ENCODE data around the gene PROK1. TPM values are rescaled to one million over a fixed set of nuclear protein-coding genes. Genes with fewer than 3 reads are reported as not detected.

PROK1 gene
- total RNA-seq, 1 experiment from 2014 or later: not detected

DNA sequence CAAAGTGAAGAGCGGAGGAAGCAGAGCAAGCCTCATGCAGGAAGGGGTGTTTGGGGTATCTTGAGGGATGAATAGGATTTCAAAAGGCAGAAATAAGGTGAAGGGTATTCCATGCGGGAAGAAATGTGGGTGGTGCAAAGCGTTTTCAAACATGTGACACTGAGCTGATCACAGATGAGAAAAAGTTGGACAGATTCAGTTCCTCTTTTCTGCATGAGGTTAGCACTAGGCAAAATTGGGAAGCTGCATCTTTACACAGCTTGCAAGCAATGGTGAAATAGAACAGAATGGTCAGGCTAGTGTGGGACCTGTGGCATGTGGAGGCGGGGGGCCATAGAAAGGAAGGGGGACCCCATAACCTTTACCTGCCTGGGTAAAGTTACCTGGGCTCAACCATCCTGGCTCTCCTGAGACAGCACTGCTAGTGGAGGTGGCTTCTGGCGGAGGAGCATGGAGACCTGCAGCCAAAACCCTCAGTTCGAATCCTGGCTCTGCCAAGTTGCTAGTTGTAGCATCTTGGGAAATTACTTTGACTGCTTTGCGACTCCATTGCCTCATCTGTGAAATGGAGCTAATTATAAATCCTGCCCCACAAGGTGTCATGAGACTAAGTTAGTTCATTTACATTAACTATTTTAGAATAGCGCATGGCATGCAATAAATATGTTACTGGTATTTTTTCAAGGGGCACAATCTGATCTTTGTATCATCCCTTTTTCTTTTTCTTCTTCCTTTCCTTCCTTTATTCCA lies 51.6 kb downstream of the PROK1 start:
- DNase-seq (ENCODE audit: low spot score): no peak
- in situ Hi-C loops (cut with HindIII; ENCODE audit: low sequenced_read_pairs): no loop called here

DNA sequence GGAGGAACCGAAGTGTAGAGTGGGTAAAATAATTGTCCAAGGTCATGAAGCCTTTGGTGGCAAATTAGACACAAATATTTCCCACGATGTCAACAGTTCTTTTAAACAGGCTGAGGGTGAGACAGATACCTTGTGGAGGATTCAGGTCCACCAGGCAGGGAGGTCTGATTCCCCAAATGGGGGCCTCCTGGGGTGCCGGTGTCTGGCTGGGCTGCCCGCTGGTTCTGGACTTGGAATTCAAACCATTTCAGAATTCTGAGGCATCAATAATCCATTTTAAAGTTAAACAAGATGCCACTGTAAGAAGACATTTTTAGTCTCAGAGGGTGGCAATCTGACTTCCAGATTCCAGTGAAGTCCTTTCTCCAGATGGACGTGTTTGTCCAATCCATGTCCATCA lies 52.5 kb downstream of the PROK1 start:
- in situ Hi-C loops (cut with HindIII; ENCODE audit: low sequenced_read_pairs): no loop called here

DNA sequence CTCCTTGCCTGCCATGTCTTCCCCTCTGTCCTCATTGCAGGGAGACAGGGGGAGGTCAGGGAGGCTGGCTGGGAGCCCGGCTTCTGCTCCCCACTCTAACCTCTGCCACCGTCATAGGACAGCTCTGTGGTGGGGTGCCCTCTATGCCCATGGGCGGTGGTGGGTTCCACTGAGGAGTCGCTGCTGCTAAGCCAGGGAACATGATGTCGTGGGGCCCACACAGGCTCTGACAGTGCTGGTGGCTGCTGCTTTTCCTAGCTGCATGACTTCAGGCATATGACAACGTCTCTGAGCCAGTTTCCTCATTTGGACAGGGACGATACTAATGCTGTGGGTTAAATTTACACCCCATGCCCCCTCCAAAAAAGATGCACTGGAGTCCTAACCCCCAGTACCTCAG lies 53.3 kb downstream of the PROK1 start:
- no peak for DNase-seq (ENCODE audit: low spot score)
- in situ Hi-C loops (cut with HindIII; ENCODE audit: low sequenced_read_pairs): no loop called here

More for the DNA sequence above, 52.5 kb downstream of the PROK1 start:
- DNase-seq (ENCODE audit: low spot score): no peak

DNA sequence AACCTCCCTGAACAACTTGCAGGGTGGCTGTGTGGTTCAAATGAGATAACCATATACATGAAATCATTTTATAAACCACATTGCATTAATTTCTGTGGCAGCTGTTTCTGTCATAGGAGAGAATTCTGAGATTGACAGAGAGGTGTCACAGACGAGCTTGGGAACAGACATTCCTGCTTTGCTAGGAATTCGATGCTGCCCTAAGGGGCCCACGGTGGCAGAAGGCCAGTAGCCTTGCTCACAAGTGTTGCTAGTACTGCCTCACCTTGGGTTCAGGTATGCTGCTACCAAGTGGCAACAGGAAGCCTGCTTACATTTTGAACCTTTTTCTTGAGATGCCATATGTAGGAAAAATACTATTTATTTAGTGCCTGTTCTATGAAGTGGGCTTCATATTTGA lies 54.6 kb downstream of the PROK1 start:
- no peak for DNase-seq (ENCODE audit: low spot score)
- in situ Hi-C loops (cut with HindIII; ENCODE audit: low sequenced_read_pairs): no loop called here

DNA sequence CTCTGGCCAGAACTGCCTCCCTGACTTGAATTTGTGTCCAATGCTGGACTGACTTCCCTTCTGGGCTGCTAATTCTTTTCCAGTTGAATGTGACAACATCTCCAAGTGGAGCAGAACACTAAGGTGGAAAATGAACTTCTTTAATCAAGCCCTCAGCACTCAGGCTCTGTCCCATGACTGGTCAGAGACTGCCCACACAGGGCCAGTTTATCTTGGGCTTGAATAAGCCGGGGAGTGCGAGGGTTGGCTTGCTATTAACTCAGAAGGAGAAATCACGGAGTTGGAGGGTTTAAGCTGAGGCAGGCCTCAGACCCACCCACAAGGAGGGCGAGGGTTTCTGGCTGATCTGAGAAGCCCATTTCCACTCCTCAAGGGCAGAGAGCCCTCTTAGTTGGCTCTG lies 55.6 kb downstream of the PROK1 start:
- in situ Hi-C loops (cut with HindIII; ENCODE audit: low sequenced_read_pairs): no loop called here
- DNase-seq (ENCODE audit: low spot score): no peak

Other genes starting within 250 kb of the PROK1 start
- 4.8 and 5.9 TPM in 2 replicates for gene KCNC4, start 240.8 kb upstream of the PROK1 start, total RNA-seq (2014; rRNA removed; shearing (Covaris generic))
- gene RBM15, start 111.8 kb upstream of the PROK1 start, total RNA-seq (2014; rRNA removed; shearing (Covaris generic)): 27.7 and 36.3 TPM in 2 replicates
- 0.85 and 2.3 TPM in 2 replicates for gene SLC16A4, start 60.1 kb upstream of the PROK1 start, total RNA-seq (2014; rRNA removed; shearing (Covaris generic))
- gene LAMTOR5, start 43.5 kb upstream of the PROK1 start, total RNA-seq (2014; rRNA removed; shearing (Covaris generic)): 68.1 and 100 TPM in 2 replicates
- not detected in 2 replicates for gene KCNA10, start 68.0 kb downstream of the PROK1 start, total RNA-seq (2014; rRNA removed; shearing (Covaris generic))
- not detected in 2 replicates for gene KCNA2, start 155.2 kb downstream of the PROK1 start, total RNA-seq (2014; rRNA removed; shearing (Covaris generic))
- not detected in 2 replicates for gene KCNA3, start 223.8 kb downstream of the PROK1 start, total RNA-seq (2014; rRNA removed; shearing (Covaris generic))